Caco-2 (cell line): ENCODE measurements around the gene NOL9. TPM values are rescaled to one million over a fixed set of nuclear protein-coding genes. Genes with fewer than 3 reads are reported as not detected.

ENCODE experiments used
- BruUV-seq: library from RNA; stranded (reverse); fragments of 400-500 nt; replicated peaks from 2 replicates; lab custom pipeline; 2021; lab: Mats Ljungman, UMichigan
- CTCF ChIA-PET: fragments of 300-600 bp; sonication (Branson Sonifier 250); formaldehyde crosslinking; loops from one replicate; lab custom pipeline; 2022; ENCODE audit warnings: antibody characterized with exemption; lab: Charles Lee
- POLR2A ChIA-PET: fragments of 300-600 bp; sonication (Branson Sonifier 250); formaldehyde crosslinking; loops from one replicate; lab custom pipeline; 2022; ENCODE audit warnings: antibody characterized with exemption; lab: Charles Lee
- DNase-seq, 2 experiments: peaks; one replicate each; pipeline versions ENCODE4 v3.0.0 to v3.0.0-alpha.2; 2020 to 2022
- H3K27me3 ChIP-seq: replicated peaks from 2 replicates; pipeline ENCODE4 v1.6.0; 2011; ENCODE audit warnings: low read length; ENCODE audit not compliant: control insufficient read depth, insufficient read depth
- H3K36me3 ChIP-seq: 2 replicates; pipeline ENCODE4 v1.5.1; 2011; ENCODE audit warnings: low read length; ENCODE audit not compliant: control insufficient read depth, insufficient read depth
- H3K4me1 ChIP-seq: fragments of 250-450 bp; sonication (Bioruptor Pico); 2 replicates; pipeline ENCODE4 v1.5.1; 2020; ENCODE audit warnings: mild to moderate bottlenecking
- H3K4me3 ChIP-seq: 2 replicates; pipeline ENCODE4 v1.5.1; 2011; ENCODE audit warnings: low read depth, mild to moderate bottlenecking, control low read depth, low read length
- H3K9me3 ChIP-seq: fragments of 250-450 bp; sonication (Bioruptor Pico); 2 replicates; pipeline ENCODE4 v1.5.1; 2020; ENCODE audit warnings: mild to moderate bottlenecking, moderate library complexity
- H3K27ac Mint-ChIP-seq: one replicate; pipeline ENCODE4 v1.8.0; 2022; ENCODE audit warnings: mixed read lengths; ENCODE audit not compliant: unreplicated experiment
- H3K27me3 Mint-ChIP-seq: one replicate; pipeline ENCODE4 v1.8.0; 2022; ENCODE audit warnings: mixed read lengths; ENCODE audit not compliant: insufficient read depth, unreplicated experiment
- H3K36me3 Mint-ChIP-seq: one replicate; pipeline ENCODE4 v1.8.0; 2022; ENCODE audit warnings: mild to moderate bottlenecking, mixed read lengths; ENCODE audit not compliant: insufficient read depth, unreplicated experiment
- H3K4me1 Mint-ChIP-seq: one replicate; pipeline ENCODE4 v1.8.0; 2022; ENCODE audit warnings: low read depth, mixed read lengths; ENCODE audit not compliant: unreplicated experiment
- H3K4me3 Mint-ChIP-seq: one replicate; pipeline ENCODE4 v1.8.0; 2022; ENCODE audit warnings: mild to moderate bottlenecking, moderate library complexity, mixed read lengths; ENCODE audit not compliant: unreplicated experiment
- H3K9me3 Mint-ChIP-seq: one replicate; pipeline ENCODE4 v1.8.0; 2022; ENCODE audit warnings: mixed read lengths; ENCODE audit not compliant: unreplicated experiment
- intact Hi-C: fragments of 100-400 bp; cut with micrococcal nuclease; formaldehyde crosslinking; loops from one replicate; pipeline ENCODE4 v1.10.0; 2022; ENCODE audit not compliant: unreplicated experiment
- total RNA-seq: library from RNA; stranded (reverse); gene quantifications from 2 replicates; pipeline ENCODE4 v1.2.3, GENCODE V29; 2022
- TF ChIP-seq, protein P1 (sequence below), 2 experiments: fragments of 200-600 bp in 1 of 2; IDR thresholded peaks; 1 replicate in 1 of 2; 2 replicates in 1 of 2; pipeline versions ENCODE4 v1.5.1 to v1.8.0; 2011 to 2022; ENCODE audit warnings: antibody characterized with exemption in 1 of 2, control low read depth in 1 of 2, inconsistent platforms in 1 of 2, low read depth in 1 of 2, low read length in 1 of 2, mild to moderate bottlenecking in 1 of 2, moderate library complexity in 1 of 2; ENCODE audit not compliant: insufficient read depth in 1 of 2, severe bottlenecking in 1 of 2, unreplicated experiment in 1 of 2

NOL9 gene
- total RNA-seq, 1 experiment from 2014 or later, result 33.6 TPM

DNA sequence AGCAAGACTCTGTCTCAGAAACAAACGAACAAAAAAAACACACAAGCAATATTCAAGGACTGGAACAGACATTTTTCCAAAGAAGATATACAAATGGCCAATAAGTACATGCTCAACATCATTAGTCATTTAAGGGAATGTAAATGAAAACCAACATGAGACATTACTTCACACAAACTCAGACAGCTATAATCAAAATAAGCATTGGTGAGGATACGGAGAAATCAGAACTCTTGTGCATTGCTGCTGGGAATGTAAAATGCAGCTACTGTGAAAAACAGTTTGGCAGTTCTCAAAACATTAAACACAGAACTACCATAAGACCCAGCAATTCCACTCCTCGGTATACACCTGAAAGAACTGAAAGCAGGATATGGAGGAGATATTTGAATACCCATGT, 15.4 kb downstream of the NOL9 start:
- H3K4me1 Mint-ChIP-seq, result no peaks in the 10 kb centered on the region
- H3K36me3 Mint-ChIP-seq, result peaks cover 49% of the 10 kb centered on the region
- no peak overlapping the region for H3K27ac Mint-ChIP-seq
- DNase-seq, result no peak
- H3K4me1 ChIP-seq, result no peaks in the 10 kb centered on the region
- POLR2A ChIA-PET, result no interaction called here
- H3K27me3 Mint-ChIP-seq, result no peaks in the 10 kb centered on the region
- H3K9me3 Mint-ChIP-seq, result no peaks in the 10 kb centered on the region
- no peaks in the 10 kb centered on the region for H3K27me3 ChIP-seq
- no TSS peak for BruUV-seq
- CTCF ChIA-PET, result no interaction called here
- intact Hi-C loops, result no loop called here
- no peak overlapping the region for H3K4me3 ChIP-seq
- H3K9me3 ChIP-seq, result no peaks in the 10 kb centered on the region
- no peak overlapping the region for H3K4me3 Mint-ChIP-seq
- TF ChIP-seq, protein P1, sequence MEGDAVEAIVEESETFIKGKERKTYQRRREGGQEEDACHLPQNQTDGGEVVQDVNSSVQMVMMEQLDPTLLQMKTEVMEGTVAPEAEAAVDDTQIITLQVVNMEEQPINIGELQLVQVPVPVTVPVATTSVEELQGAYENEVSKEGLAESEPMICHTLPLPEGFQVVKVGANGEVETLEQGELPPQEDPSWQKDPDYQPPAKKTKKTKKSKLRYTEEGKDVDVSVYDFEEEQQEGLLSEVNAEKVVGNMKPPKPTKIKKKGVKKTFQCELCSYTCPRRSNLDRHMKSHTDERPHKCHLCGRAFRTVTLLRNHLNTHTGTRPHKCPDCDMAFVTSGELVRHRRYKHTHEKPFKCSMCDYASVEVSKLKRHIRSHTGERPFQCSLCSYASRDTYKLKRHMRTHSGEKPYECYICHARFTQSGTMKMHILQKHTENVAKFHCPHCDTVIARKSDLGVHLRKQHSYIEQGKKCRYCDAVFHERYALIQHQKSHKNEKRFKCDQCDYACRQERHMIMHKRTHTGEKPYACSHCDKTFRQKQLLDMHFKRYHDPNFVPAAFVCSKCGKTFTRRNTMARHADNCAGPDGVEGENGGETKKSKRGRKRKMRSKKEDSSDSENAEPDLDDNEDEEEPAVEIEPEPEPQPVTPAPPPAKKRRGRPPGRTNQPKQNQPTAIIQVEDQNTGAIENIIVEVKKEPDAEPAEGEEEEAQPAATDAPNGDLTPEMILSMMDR (IDR thresholded peaks at IDR 0.05; ENCODE audit: insufficient read depth in 1 of 2, low read depth in 1 of 2, low read length in 1 of 2, severe bottlenecking in 1 of 2, unreplicated experiment in 1 of 2), result no peak
- no peaks in the 10 kb centered on the region; the same call in 1 of the 2 replicates for H3K36me3 ChIP-seq

DNA sequence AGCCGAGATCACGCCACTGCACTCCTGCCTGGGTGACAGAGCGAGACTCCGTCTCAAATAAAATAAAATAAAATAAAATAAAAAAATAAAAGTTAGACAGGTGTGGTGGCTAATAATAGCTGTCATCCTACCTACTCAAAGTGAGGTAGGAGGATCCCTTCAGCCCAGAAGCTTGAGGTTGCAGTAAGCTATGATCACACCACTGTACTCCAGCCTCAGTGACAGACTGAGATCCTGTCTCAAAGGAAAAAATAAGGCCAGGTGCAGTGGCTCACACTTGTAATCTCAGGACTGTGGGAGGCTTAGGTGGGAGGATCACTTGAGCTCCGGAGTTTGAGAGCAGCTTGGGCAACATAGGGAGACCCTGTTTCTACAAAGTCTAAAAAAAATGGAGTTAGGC, 18.0 kb downstream of the NOL9 start:
- H3K36me3 Mint-ChIP-seq, result peaks cover 59% of the 10 kb centered on the region
- H3K4me3 Mint-ChIP-seq, result no peak overlapping the region
- no peaks in the 10 kb centered on the region for H3K9me3 Mint-ChIP-seq
- no TSS peak for BruUV-seq
- TF ChIP-seq, protein P1 (IDR thresholded peaks at IDR 0.05; ENCODE audit: insufficient read depth in 1 of 2, low read depth in 1 of 2, low read length in 1 of 2, severe bottlenecking in 1 of 2, unreplicated experiment in 1 of 2), result no peak
- H3K27me3 Mint-ChIP-seq, result no peaks in the 10 kb centered on the region
- H3K4me1 Mint-ChIP-seq, result no peaks in the 10 kb centered on the region
- Histone ChIP-seq H3K4me1 (no peaks in the 10 kb centered on the region), H3K4me3 (no peak overlapping the region), H3K36me3 (no peaks in the 10 kb centered on the region; the same call in 1 of the 2 replicates), H3K27me3 (no peaks in the 10 kb centered on the region), H3K9me3 (no peaks in the 10 kb centered on the region)
- H3K27ac Mint-ChIP-seq, result no peak overlapping the region
- no peak for DNase-seq
- POLR2A ChIA-PET, result no interaction called here
- CTCF ChIA-PET, result no interaction called here
- intact Hi-C loops, result no loop called here

DNA sequence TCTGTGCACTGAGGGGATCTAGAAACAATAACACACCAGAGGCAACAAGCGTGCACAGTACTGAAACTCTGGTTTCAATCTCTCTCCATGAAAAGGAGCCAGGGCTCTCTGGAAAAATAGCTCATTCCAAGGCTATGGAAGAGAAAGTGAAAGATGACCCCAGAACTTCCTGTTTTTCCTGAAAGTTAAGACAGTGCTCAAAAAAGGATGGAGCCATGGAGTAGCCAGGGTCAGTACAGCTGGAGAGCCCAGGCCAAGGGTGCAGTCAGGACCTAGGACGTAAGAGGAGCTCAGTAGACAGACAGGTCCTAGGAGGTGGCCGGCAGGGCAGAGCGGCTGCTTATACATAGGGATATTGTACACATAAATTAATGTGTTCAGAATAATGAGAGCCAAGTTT, 19.1 kb downstream of the NOL9 start:
- ChIA-PET POLR2A (no interaction called here), CTCF (no interaction called here)
- Histone ChIP-seq H3K4me3 (no peak overlapping the region), H3K9me3 (no peaks in the 10 kb centered on the region), H3K4me1 (no peaks in the 10 kb centered on the region), H3K27me3 (no peaks in the 10 kb centered on the region), H3K36me3 (no peaks in the 10 kb centered on the region; the same call in 1 of the 2 replicates)
- TF ChIP-seq, protein P1 (IDR thresholded peaks at IDR 0.05; ENCODE audit: insufficient read depth in 1 of 2, low read depth in 1 of 2, low read length in 1 of 2, severe bottlenecking in 1 of 2, unreplicated experiment in 1 of 2), result no peak
- no peaks in the 10 kb centered on the region for H3K27me3 Mint-ChIP-seq
- no TSS peak for BruUV-seq
- DNase-seq, result no peak
- H3K27ac Mint-ChIP-seq, result no peak overlapping the region
- H3K36me3 Mint-ChIP-seq, result peaks cover 56% of the 10 kb centered on the region
- H3K4me3 Mint-ChIP-seq, result no peak overlapping the region
- no peaks in the 10 kb centered on the region for H3K9me3 Mint-ChIP-seq
- intact Hi-C loops, result no loop called here
- H3K4me1 Mint-ChIP-seq, result no peaks in the 10 kb centered on the region
